H1 (cell line): ENCODE data around the gene SMARCA2. TPM values are rescaled to one million over a fixed set of nuclear protein-coding genes. Genes with fewer than 3 reads are reported as not detected.

ENCODE experiments used
- BACH1 ChIP-seq: IDR thresholded peaks from 2 replicates; pipeline ENCODE4 v1.6.1; 2012; ENCODE audit warnings: low read length, improper control_type of control experiment
- CEBPB ChIP-seq: IDR thresholded peaks from 2 replicates; pipeline ENCODE4 v1.6.1; 2012; ENCODE audit warnings: low read depth, low read length
- CHD2 ChIP-seq: IDR thresholded peaks from 2 replicates; pipeline ENCODE4 v1.6.1; 2012; ENCODE audit warnings: low read length, improper control_type of control experiment
- CHD7 ChIP-seq: fragments of 300-600 bp; sonication (generic); IDR thresholded peaks from 2 replicates; pipeline ENCODE4 v1.7.1; 2012; ENCODE audit warnings: low read length, moderate library complexity, mild to moderate bottlenecking, inconsistent platforms; ENCODE audit not compliant: insufficient replicate concordance
- EP300 ChIP-seq, 2 experiments: IDR thresholded peaks; 1 replicate in 1 of 2; 2 replicates in 1 of 2; pipeline ENCODE4 v1.6.1; 2011 to 2012; ENCODE audit warnings: low read depth in 2 of 2, low read length in 2 of 2, mild to moderate bottlenecking in 2 of 2, borderline replicate concordance in 1 of 2, inconsistent platforms in 1 of 2, moderate library complexity in 1 of 2
- JUND ChIP-seq: IDR thresholded peaks from 2 replicates; pipeline ENCODE4 v1.6.1; 2011; ENCODE audit warnings: mild to moderate bottlenecking, improper control_type of control experiment, low read length
- KDM5A ChIP-seq: fragments of 200-600 bp; IDR thresholded peaks from 2 replicates; pipeline ENCODE4 v1.7.1; 2012; ENCODE audit warnings: mild to moderate bottlenecking, low read length, inconsistent platforms, mixed read lengths
- NRF1 ChIP-seq: IDR thresholded peaks from 2 replicates; pipeline ENCODE4 v1.6.1; 2011; ENCODE audit warnings: mild to moderate bottlenecking, low read depth, low read length, improper control_type of control experiment
- SIN3A ChIP-seq, 2 experiments: IDR thresholded peaks in 1 of 2; conservative IDR thresholded peaks in 1 of 2; 2 replicates each; pipeline ENCODE4 v1.6.1; 2011 to 2012; ENCODE audit warnings: low read length in 2 of 2, improper control_type of control experiment in 1 of 2, low read depth in 1 of 2, mild to moderate bottlenecking in 1 of 2
- SIX5 ChIP-seq: IDR thresholded peaks from 2 replicates; pipeline ENCODE4 v1.6.1; 2011; ENCODE audit warnings: mild to moderate bottlenecking, low read depth, low read length
- TBP ChIP-seq: IDR thresholded peaks from 2 replicates; pipeline ENCODE4 v1.6.1; 2011; ENCODE audit warnings: low read depth, low read length, improper control_type of control experiment
- TCF12 ChIP-seq: IDR thresholded peaks from 2 replicates; pipeline ENCODE4 v1.6.1; 2011; ENCODE audit warnings: low read depth, mild to moderate bottlenecking, low read length
- ZNF274 ChIP-seq: IDR thresholded peaks from 2 replicates; pipeline ENCODE4 v1.7.0; 2012; ENCODE audit warnings: low read length, borderline replicate concordance; ENCODE audit errors: extremely low read depth
- polyA plus RNA-seq, 7 experiments: library from polyadenylated mRNA; depleted of rRNA in 3 of 7; stranded (reverse) in 5 of 7; unstranded in 2 of 7; fragments of >200 nt in 5 of 7; fragments of 200-250 nt in 2 of 7; gene quantifications; 1 replicate in 5 of 7; 2 replicates in 1 of 7; 4 replicates in 1 of 7; pipeline versions ENCODE4 v1.2.1 to v1.2.3, GENCODE V29; 2011 to 2013; ENCODE audit warnings: missing spikeins in 2 of 7, mixed read lengths in 2 of 7
- total RNA-seq: library from RNA; stranded (reverse); fragmentation: NEBNext Ultra II Directional; extraction: Animal tissue kit (Norgen Biotek cat#: 25700); gene quantifications from 2 replicates; pipeline ENCODE4 v1.2.1, GENCODE V29; 2021

Gene SMARCA2
- total and polyA plus RNA-seq, 2 of the 8 experiments (the other 6 are each of a cell fraction or from before 2014, with no cell fraction given) = 6.3 to 21.7 TPM

- TF ChIP-seq CHD7 (no peak), SIX5 (no peak), BACH1 (no peak), JUND (no peak), KDM5A (no peak), CEBPB (no peak), EP300 (IDR thresholded peaks at IDR 0.05; ENCODE audit: borderline replicate concordance in 1 of 2, low read depth in 2 of 2, low read length in 2 of 2) (no peak), TBP (no peak), CHD2 (no peak), NRF1 (no peak), TCF12 (no peak), SIN3A (conservative IDR thresholded peaks at IDR 0.05 in 1 of 2, IDR thresholded peaks at IDR 0.05 in 1 of 2; ENCODE audit: low read depth in 1 of 2, low read length in 2 of 2) (no peak), ZNF274 (no peak)
Observed at GRCh38 chr9:1969160-1969559, 46.0 kb upstream of the SMARCA2 start (continued).
